Stimulated activated naive CD8-positive, alpha-beta T cell treated with anti-CD3 and anti-CD28 coated beads, Interleukin-15, Interleukin-2, amounts not matched to agents 100 U/mL and 50 U/mL, for 24 hours (primary cell): ENCODE measurements around the gene ANTXR1.

Experiments used
- ATAC-seq: fragments of 150-1000 bp; cut with Tn5 transposase; one replicate; pipeline ENCODE4 v1.10.0; 2021
- DNase-seq: peaks from one replicate; pipeline ENCODE4 v3.0.0; 2021

ANTXR1 gene

GRCh38 chr2:69099541-69099940 is 86.6 kb downstream of the ANTXR1 start:
- ATAC-seq, result no peak
- no peak for DNase-seq

- DNase-seq (no peak), ATAC-seq (no peak)
These were observed 87.3 kb downstream of the ANTXR1 start for GRCh38 chr2:69100220-69100723.

- DNase-seq (no peak), ATAC-seq (no peak)
These were observed 89.1 kb downstream of the ANTXR1 start for GRCh38 chr2:69102041-69102593.

GRCh38 chr2:69103419-69103818 is 90.4 kb downstream of the ANTXR1 start:
- DNase-seq, result no peak
- no peak for ATAC-seq

DNA sequence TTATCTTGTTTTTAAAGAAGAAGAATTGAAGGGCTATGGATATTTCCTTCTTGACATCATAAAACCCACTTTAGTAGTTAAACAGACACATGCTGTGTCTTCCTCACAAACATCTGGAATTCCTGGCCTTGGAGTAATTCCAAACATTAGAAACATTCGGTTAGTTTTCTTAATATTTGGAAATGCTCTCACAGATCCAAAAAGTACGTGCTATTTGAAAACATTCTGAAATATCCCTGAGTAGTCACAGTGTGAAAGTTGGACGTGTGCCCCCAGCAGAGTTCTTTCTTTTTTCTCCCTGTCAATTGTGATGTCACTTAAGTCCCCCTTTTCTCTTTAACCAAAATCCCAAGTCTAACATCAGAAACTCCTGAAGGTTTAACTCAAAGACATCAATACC is 91.3 kb downstream of the ANTXR1 start:
- DNase-seq (no peak), ATAC-seq (no peak)

DNA sequence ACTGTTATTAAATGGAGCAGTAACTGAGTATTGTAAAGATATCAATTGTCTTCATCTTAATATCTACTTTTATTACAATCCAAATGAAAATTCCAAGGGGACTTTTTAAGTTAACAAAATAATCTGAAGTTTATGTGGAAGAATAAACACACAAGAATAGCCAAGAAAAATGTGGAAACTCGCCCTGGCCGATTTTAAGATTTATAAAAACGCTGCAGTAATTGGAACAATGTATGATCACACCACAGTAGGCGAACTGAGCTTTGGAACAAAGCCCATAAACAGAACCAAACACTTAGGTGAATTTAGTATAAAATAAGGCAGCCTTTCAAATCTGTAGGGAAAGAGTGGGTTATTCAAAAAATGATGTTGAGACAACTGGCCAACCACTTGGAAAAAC is 96.3 kb downstream of the ANTXR1 start:
- no peak for DNase-seq
- ATAC-seq, result no peak

- ATAC-seq, result no peak
- no peak for DNase-seq
These were observed 98.1 kb downstream of the ANTXR1 start for GRCh38 chr2:69111076-69111475.

DNA sequence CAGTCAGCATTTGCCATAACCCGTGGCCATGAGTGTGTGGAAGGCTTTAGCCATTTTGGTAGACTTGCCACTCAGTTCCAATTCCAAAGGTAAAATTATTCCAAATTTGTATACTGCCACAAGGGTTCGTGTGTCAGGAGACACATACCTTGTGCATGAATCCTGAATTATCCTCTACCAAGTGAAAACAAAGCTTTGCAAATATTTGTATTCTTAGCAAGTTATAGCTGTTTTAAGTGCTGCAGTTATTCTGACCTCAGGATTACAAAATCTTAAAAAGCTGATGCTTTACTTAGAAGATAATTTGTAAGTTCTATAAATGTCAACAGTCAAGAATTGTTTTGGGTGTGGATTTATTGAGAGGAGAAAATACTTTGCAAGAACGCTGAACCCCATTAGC is 100.6 kb downstream of the ANTXR1 start:
- DNase-seq (no peak), ATAC-seq (no peak)

GRCh38 chr2:69114534-69114933 is 101.6 kb downstream of the ANTXR1 start:
- ATAC-seq (no peak), DNase-seq (no peak)

GRCh38 chr2:69116438-69116837 is 103.5 kb downstream of the ANTXR1 start:
- ATAC-seq (no peak), DNase-seq (no peak)

DNA sequence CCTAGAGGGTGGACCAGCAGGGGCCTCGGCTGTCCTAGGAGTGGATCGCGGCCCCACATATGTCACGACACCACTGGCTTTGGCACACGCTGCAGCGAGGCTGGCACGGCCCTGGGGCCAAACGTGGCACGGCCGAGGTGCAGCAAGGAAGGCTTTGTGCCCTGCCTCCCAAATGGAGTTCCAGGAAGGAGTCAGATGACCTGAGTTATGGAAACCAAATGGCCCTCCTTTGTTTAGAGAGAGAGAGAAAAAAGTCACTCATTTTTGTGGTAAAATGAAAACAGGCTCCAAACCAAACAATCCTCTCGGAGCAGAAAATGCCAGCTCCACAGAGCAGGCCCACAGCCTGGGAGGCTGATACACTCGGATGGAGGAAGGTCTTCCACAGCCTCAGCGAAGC is 105.6 kb downstream of the ANTXR1 start:
- DNase-seq (no peak), ATAC-seq (no peak)

DNA sequence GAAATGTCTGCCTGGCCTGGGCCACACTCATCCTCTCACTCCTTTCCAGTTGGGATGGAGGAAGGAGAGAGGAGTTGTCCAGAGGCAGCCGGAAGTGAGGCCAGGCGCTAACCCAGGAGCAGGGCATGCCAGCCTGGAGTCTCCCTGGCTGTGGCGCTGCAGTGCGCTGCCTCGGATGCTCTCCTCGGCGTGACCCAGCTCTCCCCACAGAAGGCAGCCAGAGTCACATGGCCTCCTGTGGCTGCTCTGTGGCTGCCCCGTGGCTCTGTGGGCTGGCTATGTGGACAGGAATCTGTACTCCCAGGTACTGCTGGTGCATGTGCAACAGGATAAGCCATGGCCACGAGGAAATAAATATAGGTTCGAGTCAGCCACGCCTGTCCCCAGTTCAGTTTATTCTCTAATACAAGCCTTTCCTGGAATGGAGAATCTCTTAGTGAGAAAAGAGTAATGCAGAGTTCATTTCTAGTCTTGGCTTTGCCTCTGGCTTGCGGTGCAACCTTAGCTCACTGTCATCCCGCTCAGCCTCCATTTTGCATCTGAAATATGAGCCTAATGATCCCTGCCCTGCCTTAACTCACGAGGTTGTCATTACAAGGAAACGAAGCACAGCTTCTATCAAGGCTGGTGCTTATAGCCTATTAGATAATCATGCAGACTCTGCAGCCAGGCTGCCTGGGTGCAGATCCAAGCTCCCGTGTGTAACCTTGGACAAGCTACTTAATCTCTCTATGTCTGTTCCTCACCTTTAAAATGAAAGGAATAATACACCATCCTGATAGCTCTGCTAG is 106.3 kb downstream of the ANTXR1 start:
- no peak for ATAC-seq
- no peak for DNase-seq

DNA sequence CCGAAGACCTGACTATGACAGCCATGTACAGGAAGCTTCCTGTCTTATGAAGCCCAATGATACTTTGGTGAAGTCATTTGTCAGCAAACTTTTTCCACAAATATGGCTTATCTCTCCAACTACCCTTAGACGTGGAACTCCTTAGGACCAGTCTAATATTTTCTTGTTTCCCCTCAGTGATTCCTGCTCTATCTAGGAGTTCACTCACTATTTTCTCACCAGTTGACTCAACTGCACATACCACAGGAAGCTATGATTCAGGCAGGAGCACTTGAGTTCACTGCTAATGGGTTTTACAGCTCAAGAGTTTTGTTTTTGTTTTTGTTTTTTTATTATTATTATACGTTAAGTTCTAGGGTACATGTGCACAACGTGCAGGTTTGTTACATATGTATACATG is 109.3 kb downstream of the ANTXR1 start:
- DNase-seq, result no peak
- ATAC-seq, result no peak

- ATAC-seq (no peak), DNase-seq (no peak)
These were observed 110.2 kb downstream of the ANTXR1 start for GRCh38 chr2:69123182-69123581.

GRCh38 chr2:69124343-69124742 is 111.4 kb downstream of the ANTXR1 start:
- no peak for DNase-seq
- ATAC-seq, result no peak

DNA sequence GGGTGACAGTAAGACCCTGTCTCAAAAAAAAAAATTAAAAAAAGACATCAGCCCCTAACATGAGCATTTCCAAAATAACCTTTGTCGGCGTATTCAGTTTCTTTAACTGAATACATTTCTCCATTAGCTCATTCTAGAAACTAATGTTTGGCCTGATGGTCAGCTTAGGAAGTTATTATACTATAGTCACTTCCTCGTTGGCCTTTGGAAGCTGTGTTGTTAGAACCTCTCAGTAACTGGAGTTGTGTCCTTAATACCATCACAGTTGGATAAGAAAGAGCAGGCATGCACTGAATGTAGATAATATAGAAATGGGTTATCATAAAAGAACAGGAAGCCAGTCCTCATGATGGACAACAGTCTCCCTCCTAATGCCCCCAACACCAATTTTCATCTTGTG is 112.8 kb downstream of the ANTXR1 start:
- ATAC-seq (no peak), DNase-seq (no peak)

DNA sequence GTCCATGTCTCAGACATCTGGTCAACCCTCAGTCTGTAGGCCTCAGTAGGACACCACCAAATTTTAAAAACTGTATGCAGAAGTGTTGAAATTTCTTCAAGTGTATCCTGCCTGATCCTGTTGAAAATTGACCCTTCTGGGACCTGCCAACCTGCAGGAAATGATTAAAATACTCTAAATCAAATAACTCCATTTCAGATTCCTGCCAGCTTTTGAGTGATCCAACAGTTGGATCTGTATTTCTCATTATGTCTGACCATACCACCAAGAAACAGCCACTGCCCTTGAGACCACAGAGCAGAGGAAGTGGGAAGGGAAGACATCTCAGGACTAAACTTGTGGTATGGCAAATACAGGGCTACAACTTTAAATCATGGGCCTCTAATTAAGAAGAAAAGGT is 113.4 kb downstream of the ANTXR1 start:
- ATAC-seq (no peak), DNase-seq (no peak)

- no peak for DNase-seq
- no peak for ATAC-seq
These were observed 118.5 kb downstream of the ANTXR1 start for GRCh38 chr2:69131452-69131851.

GRCh38 chr2:69131983-69132675 is 119.2 kb downstream of the ANTXR1 start:
- ATAC-seq (no peak), DNase-seq (no peak)

GRCh38 chr2:69132960-69133590 is 120.1 kb downstream of the ANTXR1 start:
- ATAC-seq (no peak), DNase-seq (no peak)

DNA sequence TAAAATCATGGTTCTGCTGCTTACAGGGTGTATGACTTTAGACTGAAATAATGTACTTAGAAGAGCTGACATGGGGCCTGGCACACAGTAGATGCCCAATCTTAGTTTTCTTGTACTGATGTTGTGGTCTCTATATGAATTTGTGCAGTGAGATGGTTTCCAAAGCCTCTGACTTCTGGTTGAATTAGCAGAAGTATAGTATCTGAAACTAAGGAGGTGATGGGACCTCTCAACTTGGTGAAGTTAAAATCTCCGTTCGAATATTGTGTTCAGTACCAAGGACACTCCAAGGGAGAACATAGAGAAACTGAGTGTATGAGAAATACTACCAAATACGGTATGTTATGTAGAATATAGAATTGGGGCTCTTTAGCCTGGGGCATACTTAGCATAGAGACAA is 120.9 kb downstream of the ANTXR1 start:
- DNase-seq, result no peak
- peak; percentile 19 for ATAC-seq

- ATAC-seq (no peak), DNase-seq (no peak)
These were observed 121.4 kb downstream of the ANTXR1 start for GRCh38 chr2:69134306-69134945.
